Measurements from ENCODE around the gene HOXA1. TPM values are rescaled to one million over a fixed set of nuclear protein-coding genes. Genes with fewer than 3 reads are reported as not detected.

HOXA1 gene
- total and polyA plus RNA-seq, 2 of the 4 experiments (the other 2 are of a cell fraction), result 0.54 to 1.8 TPM

DNA sequence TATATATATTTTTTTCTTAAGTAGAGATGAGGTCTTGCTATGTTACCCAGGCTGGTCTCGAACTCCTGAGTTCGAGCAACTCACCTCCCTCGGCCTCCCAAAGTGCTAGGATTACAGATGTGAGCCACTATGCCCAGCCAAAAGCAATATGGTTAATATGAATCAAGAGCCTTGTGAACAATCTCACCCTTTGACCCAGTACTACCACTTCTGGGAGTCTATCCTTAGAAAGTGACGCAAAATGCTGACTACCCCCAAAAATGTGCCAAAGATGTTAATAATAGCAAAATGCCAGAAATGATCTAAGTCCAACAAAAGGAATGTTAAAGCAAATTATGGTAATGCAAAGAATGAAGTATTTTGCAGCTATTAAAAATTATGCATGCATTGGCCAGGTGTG is 44.3 kb downstream of the HOXA1 start:
- Histone ChIP-seq H3K27me3 (ENCODE audit: control insufficient read depth, insufficient read depth, low read length) (no peaks in the 10 kb centered on the region), H3K4me3 (ENCODE audit: insufficient read depth, low read depth, low read length) (no peak overlapping the region), H2AK9ac (replicated peaks; ENCODE audit: low read depth, low read length, poor library complexity) (no peak overlapping the region), H3K18ac (ENCODE audit: low read depth, low read length) (no peak overlapping the region), H3K23ac (ENCODE audit: low read depth, low read length) (no peak overlapping the region), H2AK5ac (ENCODE audit: low read depth, low read length) (no peak overlapping the region), H4K5ac (ENCODE audit: low read depth, low read length) (no peak overlapping the region), H3K4ac (ENCODE audit: low read depth, low read length) (no peak overlapping the region), H2BK15ac (ENCODE audit: low read depth, low read length) (no peak overlapping the region), H3K9ac (ENCODE audit: low read depth, low read length) (no peak overlapping the region), H3K4me1 (ENCODE audit: control insufficient read depth, insufficient read depth, low read length) (no peaks in the 10 kb centered on the region), H2AFZ (replicated peaks; ENCODE audit: low read length, poor library complexity) (no peak overlapping the region), H3K9me3 (ENCODE audit: control insufficient read depth, insufficient read depth, low read length) (no peaks in the 10 kb centered on the region), H3K56ac (ENCODE audit: extremely low read depth, insufficient read depth, low read length) (no peak overlapping the region), H2BK20ac (ENCODE audit: low read depth, low read length) (no peak overlapping the region), H3K79me1 (ENCODE audit: low read depth in 1 of 2, low read length in 2 of 2) (no peaks in the 10 kb centered on the region), H3K27ac (ENCODE audit: insufficient read depth, low read length) (no peak overlapping the region), H3K14ac (replicated peaks; ENCODE audit: low read depth, low read length) (no peak overlapping the region), H3K36me3 (ENCODE audit: control insufficient read depth, insufficient read depth, low read length) (no peaks in the 10 kb centered on the region), H4K8ac (ENCODE audit: low read depth in 2 of 2, low read length in 2 of 2) (no peak overlapping the region), H3K9me1 (ENCODE audit: insufficient read depth, low read length) (0 out of 2 replicates have a peak, but pooled peaks cover 3% of the 10 kb centered on the region), H2BK5ac (ENCODE audit: low read depth, low read length, poor library complexity, severe bottlenecking) (no peak overlapping the region), H2BK120ac (ENCODE audit: low read depth, low read length) (no peak overlapping the region), H4K20me1 (ENCODE audit: insufficient read depth, low read length) (no peaks in the 10 kb centered on the region; the same call in 1 of the 2 replicates), H4K91ac (ENCODE audit: insufficient read depth, low read depth, low read length) (no peak overlapping the region), H3K4me2 (ENCODE audit: low read depth, low read length) (no peak overlapping the region)
- in situ Hi-C loops (cut with MboI; ENCODE audit: low sequenced_read_pairs) (no loop called here), dilution Hi-C loops (cut with HindIII; ENCODE audit: low sequenced_read_pairs, unreplicated experiment) (no loop called here), intact Hi-C loops (cut with micrococcal nuclease) (no loop called here)
- TF ChIP-seq MXI1 (IDR thresholded peaks at IDR 0.05; ENCODE audit: borderline replicate concordance, low read depth, low read length) (no peak), RCOR1 (IDR thresholded peaks at IDR 0.05; ENCODE audit: insufficient replicate concordance, low read length) (no peak), RAD21 (IDR thresholded peaks at IDR 0.05; ENCODE audit: low read length) (no peak), CHD1 (IDR thresholded peaks at IDR 0.05; ENCODE audit: low read depth, low read length) (no peak), SMC3 (IDR thresholded peaks at IDR 0.05; ENCODE audit: low read depth, low read length) (no peak), CEBPB (IDR thresholded peaks at IDR 0.05; ENCODE audit: low read depth, low read length) (no peak)
- TF ChIP-seq, protein P1, sequence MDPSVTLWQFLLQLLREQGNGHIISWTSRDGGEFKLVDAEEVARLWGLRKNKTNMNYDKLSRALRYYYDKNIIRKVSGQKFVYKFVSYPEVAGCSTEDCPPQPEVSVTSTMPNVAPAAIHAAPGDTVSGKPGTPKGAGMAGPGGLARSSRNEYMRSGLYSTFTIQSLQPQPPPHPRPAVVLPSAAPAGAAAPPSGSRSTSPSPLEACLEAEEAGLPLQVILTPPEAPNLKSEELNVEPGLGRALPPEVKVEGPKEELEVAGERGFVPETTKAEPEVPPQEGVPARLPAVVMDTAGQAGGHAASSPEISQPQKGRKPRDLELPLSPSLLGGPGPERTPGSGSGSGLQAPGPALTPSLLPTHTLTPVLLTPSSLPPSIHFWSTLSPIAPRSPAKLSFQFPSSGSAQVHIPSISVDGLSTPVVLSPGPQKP (IDR thresholded peaks at IDR 0.05; ENCODE audit: borderline replicate concordance, low read depth, low read length), result no peak
- TF ChIP-seq, protein P2, sequence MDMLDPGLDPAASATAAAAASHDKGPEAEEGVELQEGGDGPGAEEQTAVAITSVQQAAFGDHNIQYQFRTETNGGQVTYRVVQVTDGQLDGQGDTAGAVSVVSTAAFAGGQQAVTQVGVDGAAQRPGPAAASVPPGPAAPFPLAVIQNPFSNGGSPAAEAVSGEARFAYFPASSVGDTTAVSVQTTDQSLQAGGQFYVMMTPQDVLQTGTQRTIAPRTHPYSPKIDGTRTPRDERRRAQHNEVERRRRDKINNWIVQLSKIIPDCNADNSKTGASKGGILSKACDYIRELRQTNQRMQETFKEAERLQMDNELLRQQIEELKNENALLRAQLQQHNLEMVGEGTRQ (IDR thresholded peaks at IDR 0.05; ENCODE audit: low read depth, low read length), result no peak
- no peak for DNase-seq
- ChIA-PET POLR2A (ENCODE audit: unreplicated experiment) (no interaction called here), CTCF (no interaction called here)
- ATAC-seq (ENCODE audit: low read depth), result no peak
- BruUV-seq (replicated peaks), result no TSS peak
- WGBS, 2 experiments (ENCODE audit: extremely low coverage in 2 of 2, insufficient read length in 1 of 2), result no CpG with 5 or more reads among the region's 4 CpGs

Measured in IMR-90 (cell line).